HG02759 (cell line): ENCODE data around the gene NDEL1.

ENCODE experiments used
- ATAC-seq: cut with Tn5 transposase; IDR thresholded peaks from one replicate; pipeline ENCODE4 v1.9.1; 2021; ENCODE audit warnings: mild to moderate bottlenecking, moderate library complexity; ENCODE audit not compliant: unreplicated experiment

The NDEL1 gene

GRCh38 chr17:8500609-8501008 lies 64.9 kb downstream of the NDEL1 start:
- ATAC-seq: no peak

GRCh38 chr17:8502126-8502525 lies 66.4 kb downstream of the NDEL1 start:
- ATAC-seq: no peak

GRCh38 chr17:8503368-8503767 lies 67.7 kb downstream of the NDEL1 start:
- ATAC-seq: no peak

GRCh38 chr17:8503807-8504206 lies 68.1 kb downstream of the NDEL1 start:
- no peak for ATAC-seq

- ATAC-seq: no peak
These were observed 69.0 kb downstream of the NDEL1 start for GRCh38 chr17:8504460-8505207.

- no peak for ATAC-seq
These were observed 70.5 kb downstream of the NDEL1 start for GRCh38 chr17:8506145-8506544.

- no peak for ATAC-seq
These were observed 79.1 kb downstream of the NDEL1 start for GRCh38 chr17:8514801-8515200.
